T-helper 2 cell treated with Interferon-gamma antibody and Interleukin-4, amounts not matched to agents 5 μg/mL and 100 μg/mL, for 36 hours (primary cell): ENCODE measurements around the gene HAUS3.
A peak's percentile ranks its signal among the peaks of the same experiment; 100 is the strongest.

Experiments
- DNase-seq: peaks from one replicate; pipeline ENCODE4 v3.0.0; 2021; ENCODE audit warnings: low spot score
- H3K27ac Mint-ChIP-seq: one replicate; pipeline ENCODE4 v1.8.0; 2021; ENCODE audit warnings: mild to moderate bottlenecking, mixed read lengths
- H3K27me3 Mint-ChIP-seq: one replicate; pipeline ENCODE4 v1.8.0; 2021; ENCODE audit warnings: low read depth, mixed read lengths
- H3K36me3 Mint-ChIP-seq: one replicate; pipeline ENCODE4 v1.8.0; 2021; ENCODE audit warnings: low read depth, mixed read lengths
- H3K4me1 Mint-ChIP-seq: one replicate; pipeline ENCODE4 v1.8.0; 2021; ENCODE audit warnings: low read depth, mixed read lengths
- H3K4me3 Mint-ChIP-seq: one replicate; pipeline ENCODE4 v1.8.0; 2022; ENCODE audit warnings: mild to moderate bottlenecking, moderate library complexity, mixed read lengths
- H3K9me3 Mint-ChIP-seq: one replicate; pipeline ENCODE4 v1.8.0; 2021; ENCODE audit warnings: mixed read lengths

Gene HAUS3

DNA sequence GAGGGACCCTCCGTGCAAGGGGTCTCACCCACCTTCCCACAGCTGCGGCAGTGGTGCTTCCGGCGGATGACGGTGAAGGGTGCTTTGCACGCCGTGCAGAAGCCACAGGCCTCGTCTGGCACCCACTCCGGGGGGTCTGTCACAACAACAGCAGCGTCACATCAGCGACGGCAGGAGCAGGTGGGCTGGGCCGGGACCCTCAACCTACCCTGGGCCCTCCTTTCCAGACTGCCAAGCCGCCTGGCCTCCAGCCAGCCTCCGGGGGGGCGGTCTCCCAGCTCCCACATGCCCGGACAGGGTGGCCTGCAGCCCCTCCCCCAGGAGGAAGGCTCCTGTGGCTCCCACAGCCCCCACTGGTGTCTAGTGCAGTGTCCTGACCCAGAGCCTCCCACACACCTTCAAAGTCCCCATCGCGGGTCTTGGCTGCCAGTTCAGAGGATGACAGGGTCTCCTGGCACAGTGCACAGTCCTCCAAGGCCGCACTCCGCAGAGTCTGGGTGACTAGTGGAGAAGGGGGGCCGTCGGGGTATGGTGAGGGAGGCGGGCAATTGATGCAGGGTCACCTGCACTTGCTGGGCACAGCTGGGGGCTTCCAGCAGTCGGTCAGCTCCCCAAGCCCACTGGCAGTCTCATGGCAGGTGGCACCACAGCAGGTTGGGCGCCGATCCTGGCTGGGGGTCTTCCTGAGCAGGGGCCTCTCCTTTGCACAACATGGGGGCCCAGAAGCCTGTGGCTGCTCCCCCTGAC is 29.5 kb upstream of the HAUS3 start:
- H3K27me3 Mint-ChIP-seq: no peaks in the 10 kb centered on the region
- no peaks in the 10 kb centered on the region for H3K4me1 Mint-ChIP-seq
- DNase-seq: no peak
- H3K4me3 Mint-ChIP-seq: no peak overlapping the region
- H3K9me3 Mint-ChIP-seq: no peaks in the 10 kb centered on the region
- H3K27ac Mint-ChIP-seq: no peak overlapping the region
- H3K36me3 Mint-ChIP-seq: no peaks in the 10 kb centered on the region

DNA sequence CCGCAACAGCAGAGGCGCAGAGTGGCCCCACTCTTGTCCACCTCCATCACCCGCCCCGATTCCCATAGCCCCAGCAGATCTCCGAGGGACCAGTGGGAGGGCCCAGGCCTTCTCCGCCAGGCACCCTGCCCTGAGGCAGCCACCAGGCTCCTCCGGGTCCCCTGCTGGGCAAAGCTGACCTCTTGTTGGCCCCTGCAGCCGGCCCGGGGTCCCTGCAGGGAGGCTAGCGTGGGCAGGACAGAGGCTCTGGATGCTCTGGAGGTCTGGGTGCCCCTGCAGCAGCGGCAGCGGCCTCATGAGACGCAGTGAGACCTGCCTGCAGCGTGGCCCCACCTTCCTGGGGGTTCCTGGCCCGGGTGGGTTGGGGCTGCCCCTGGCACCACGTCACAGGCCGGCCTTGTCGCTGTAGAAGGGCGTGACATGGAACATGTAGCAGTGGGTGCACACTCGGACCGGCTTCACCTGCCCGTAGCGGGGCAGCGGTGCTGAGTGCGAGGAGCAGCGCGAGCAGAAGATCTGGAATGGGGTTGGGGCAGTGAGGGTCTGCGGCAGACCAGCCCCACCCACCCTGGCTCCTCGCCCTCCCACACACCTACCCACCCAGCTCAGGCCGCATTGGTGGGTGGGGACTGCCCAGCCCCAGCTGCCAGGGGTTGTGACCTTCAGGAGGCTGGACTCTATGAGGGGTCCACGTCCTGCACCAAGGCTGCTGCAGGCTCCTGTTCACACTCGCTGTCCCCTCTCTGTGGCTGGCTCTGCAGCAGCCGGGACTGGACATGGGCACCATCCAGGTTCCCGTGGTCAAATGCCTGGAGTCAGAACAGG is 28.6 kb upstream of the HAUS3 start:
- H3K4me1 Mint-ChIP-seq: no peaks in the 10 kb centered on the region
- no peaks in the 10 kb centered on the region for H3K9me3 Mint-ChIP-seq
- no peak overlapping the region for H3K4me3 Mint-ChIP-seq
- H3K27me3 Mint-ChIP-seq: no peaks in the 10 kb centered on the region
- no peaks in the 10 kb centered on the region for H3K36me3 Mint-ChIP-seq
- H3K27ac Mint-ChIP-seq: no peak overlapping the region
- no peak for DNase-seq

DNA sequence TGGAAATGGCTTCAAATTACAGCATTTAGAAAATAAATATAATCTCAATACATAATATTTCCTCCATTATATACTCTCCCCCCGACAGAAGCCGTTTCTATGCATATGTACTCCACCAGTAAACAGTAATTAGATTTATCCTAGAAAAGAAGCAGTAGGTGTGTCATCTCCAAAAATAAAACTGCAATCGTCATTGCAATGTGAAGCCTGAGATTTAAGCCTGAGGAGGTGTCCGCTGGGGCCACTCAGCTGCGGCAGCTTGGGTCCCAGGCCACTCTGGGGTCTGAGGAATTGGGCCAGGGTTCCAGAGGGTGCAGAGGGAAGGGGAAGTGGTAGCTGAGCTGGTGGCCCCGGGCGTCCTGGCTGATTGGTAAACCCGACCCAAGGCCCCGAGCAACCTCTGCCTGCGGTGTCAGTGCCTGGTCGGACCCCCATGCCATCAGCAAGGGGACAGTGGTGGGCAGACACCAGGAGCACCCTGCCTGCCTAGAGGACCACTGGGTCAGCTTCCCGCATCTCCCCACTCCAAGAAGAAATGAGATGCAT is 27.8 kb upstream of the HAUS3 start:
- Mint-ChIP-seq H3K27me3 (no peaks in the 10 kb centered on the region), H3K4me1 (no peaks in the 10 kb centered on the region), H3K27ac (no peak overlapping the region), H3K4me3 (no peak overlapping the region), H3K9me3 (no peaks in the 10 kb centered on the region), H3K36me3 (no peaks in the 10 kb centered on the region)
- no peak for DNase-seq

DNA sequence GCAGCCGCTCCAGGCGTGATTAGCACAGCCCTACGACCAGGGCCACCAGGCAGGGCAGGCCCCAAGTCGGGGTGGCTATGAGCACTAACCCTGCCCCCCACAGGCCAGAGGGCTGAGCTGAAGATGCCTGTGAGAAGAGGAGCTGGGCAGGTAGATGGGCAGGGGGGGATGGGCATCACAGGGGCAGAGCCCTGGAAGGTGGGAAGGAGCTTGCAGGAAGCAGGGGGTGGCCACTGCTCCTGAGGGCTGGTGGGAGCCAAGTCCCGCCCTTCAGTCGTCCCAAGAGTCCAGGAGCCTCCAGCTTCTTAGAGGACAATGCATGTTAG is 27.2 kb upstream of the HAUS3 start:
- DNase-seq: no peak
- Mint-ChIP-seq H3K27me3 (no peaks in the 10 kb centered on the region), H3K36me3 (no peaks in the 10 kb centered on the region), H3K4me3 (no peak overlapping the region), H3K27ac (no peak overlapping the region), H3K9me3 (no peaks in the 10 kb centered on the region), H3K4me1 (no peaks in the 10 kb centered on the region)

DNA sequence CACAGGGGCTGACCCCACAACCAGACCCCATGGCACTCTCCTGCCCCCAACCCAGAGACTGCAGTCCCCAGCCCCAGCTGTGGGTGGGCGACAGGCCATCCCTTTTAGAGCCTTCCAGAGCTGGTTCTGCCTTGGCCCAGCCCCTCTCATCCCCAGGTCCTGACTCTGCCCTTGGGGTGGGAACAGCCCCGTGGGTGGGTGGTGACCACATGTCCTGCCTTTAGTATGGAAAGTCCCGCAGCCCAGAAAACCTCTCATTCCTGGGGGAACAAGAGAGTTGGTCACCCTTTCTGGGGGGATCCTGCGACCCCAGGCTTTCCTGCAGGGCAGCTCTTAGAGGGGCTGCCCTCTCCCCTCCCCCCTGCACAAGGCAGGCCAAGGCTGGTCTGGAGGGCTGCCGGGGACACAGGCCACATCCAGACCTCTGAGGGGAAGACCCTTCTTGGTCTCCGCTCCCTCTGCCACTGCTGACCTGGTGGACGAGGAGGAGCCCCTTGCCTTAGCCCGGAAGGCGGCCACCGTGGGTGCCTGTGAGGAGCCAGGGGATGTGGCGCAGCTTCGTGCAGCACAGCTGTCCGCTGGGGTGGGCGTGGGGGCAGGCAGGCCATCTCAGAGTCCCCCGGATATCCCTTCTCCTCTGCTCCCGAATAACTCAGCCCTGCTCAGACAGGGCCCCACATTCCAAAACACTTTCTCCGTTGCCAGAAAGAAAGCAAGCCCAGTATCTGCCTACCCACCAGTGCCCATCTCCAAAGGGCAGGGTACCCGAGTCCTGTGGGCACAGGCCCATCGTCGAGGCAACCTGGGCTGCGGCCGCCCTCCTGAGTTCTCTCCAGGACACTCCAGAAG is 26.7 kb upstream of the HAUS3 start:
- no peaks in the 10 kb centered on the region for H3K4me1 Mint-ChIP-seq
- no peak overlapping the region for H3K27ac Mint-ChIP-seq
- DNase-seq: no peak
- no peaks in the 10 kb centered on the region for H3K36me3 Mint-ChIP-seq
- H3K27me3 Mint-ChIP-seq: no peaks in the 10 kb centered on the region
- no peak overlapping the region for H3K4me3 Mint-ChIP-seq
- no peaks in the 10 kb centered on the region for H3K9me3 Mint-ChIP-seq

DNA sequence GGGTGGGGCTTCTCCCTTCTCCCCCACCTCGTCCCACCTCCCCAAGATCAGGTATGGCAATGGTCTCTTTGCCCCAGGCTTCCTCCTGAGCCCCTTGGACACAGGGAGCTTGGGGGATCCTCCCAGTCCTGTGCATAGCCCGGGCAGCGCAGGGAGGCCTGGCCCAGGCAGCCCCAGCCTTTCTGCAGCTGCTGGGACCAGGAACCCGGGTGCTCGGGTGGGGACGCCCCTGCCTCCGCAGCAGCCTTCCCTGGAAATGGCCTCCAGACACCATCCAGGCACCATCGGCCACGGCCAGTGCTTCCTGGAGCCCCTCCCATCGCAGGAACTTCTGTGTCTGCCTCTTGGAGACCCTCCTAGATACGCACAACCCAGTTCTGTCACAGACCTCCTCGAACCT is 25.9 kb upstream of the HAUS3 start:
- Mint-ChIP-seq H3K36me3 (no peaks in the 10 kb centered on the region), H3K27ac (no peak overlapping the region), H3K9me3 (no peaks in the 10 kb centered on the region), H3K27me3 (no peaks in the 10 kb centered on the region), H3K4me3 (no peak overlapping the region), H3K4me1 (no peaks in the 10 kb centered on the region)
- DNase-seq: no peak

DNA sequence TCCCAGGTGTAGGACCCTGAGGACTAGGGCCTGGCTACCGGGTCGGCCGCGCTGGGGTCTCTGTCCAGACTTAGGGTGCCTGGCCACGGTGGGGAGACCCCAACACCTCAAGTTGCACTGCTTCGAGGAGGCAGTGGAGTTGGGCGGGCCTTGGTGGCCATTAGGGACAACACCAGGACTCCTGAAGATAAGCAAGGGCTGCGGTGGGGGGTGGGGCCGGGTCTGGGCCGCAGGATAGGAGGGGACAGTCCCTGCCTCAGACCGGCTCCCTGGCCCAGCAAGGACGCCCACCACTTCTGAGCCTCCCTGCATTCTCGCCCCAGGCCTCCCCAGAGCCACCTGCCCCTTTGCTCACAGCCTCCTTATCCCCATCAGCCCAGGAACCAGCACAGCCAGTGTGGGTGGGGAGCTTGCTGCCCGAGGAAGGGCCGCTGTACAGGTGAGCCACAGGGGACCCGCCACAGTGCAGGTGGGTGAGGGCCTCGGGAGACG is 25.4 kb upstream of the HAUS3 start:
- no peak for DNase-seq
- Mint-ChIP-seq H3K9me3 (no peaks in the 10 kb centered on the region), H3K4me1 (no peaks in the 10 kb centered on the region), H3K4me3 (no peak overlapping the region), H3K27me3 (no peaks in the 10 kb centered on the region), H3K27ac (no peak overlapping the region), H3K36me3 (no peaks in the 10 kb centered on the region)

DNA sequence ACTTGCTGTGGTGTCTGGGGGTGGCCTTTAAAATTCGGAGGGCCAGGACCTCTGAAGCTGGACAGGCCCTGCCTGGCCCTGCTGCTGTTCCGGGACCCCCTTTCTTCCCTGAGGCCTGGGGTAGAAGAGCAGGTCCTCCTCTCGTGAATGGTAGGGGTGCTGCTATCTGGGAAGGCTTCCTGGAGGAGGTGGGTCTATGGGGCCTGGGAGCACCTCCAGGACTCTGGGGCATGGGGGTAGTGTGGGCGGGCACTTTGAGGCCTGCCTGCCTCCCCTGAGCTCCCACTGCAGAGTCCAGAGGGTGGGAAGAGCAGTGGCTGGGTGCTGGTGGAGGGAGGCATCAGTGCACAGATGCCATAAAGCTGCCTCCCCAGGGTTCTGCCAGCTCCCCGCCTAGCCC is 24.9 kb upstream of the HAUS3 start:
- H3K27me3 Mint-ChIP-seq: no peaks in the 10 kb centered on the region
- no peak overlapping the region for H3K4me3 Mint-ChIP-seq
- H3K36me3 Mint-ChIP-seq: no peaks in the 10 kb centered on the region
- no peak overlapping the region for H3K27ac Mint-ChIP-seq
- no peaks in the 10 kb centered on the region for H3K9me3 Mint-ChIP-seq
- no peaks in the 10 kb centered on the region for H3K4me1 Mint-ChIP-seq
- DNase-seq: no peak

DNA sequence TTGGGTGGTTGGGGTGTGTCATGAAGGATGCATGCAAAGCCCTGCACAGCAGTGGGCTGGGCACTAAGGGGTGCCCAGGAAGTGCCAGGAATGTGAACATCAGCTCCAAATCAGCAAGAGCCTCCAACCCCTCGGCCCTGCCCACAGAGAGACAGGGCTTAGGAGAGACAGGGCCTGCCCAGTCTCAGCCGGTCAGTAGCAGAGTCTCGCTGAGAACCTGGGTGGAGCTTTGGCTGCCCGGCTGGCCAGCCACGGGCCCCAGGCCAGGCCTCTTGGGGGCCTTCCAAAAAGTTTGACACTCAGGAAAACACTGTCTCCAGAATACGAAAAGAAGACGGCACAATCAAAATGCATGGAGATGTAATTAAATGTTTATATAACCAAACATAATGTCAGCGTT is 24.3 kb upstream of the HAUS3 start:
- no peaks in the 10 kb centered on the region for H3K27me3 Mint-ChIP-seq
- H3K4me1 Mint-ChIP-seq: no peaks in the 10 kb centered on the region
- H3K9me3 Mint-ChIP-seq: no peaks in the 10 kb centered on the region
- H3K27ac Mint-ChIP-seq: no peak overlapping the region
- H3K4me3 Mint-ChIP-seq: no peak overlapping the region
- no peak for DNase-seq
- H3K36me3 Mint-ChIP-seq: no peaks in the 10 kb centered on the region

DNA sequence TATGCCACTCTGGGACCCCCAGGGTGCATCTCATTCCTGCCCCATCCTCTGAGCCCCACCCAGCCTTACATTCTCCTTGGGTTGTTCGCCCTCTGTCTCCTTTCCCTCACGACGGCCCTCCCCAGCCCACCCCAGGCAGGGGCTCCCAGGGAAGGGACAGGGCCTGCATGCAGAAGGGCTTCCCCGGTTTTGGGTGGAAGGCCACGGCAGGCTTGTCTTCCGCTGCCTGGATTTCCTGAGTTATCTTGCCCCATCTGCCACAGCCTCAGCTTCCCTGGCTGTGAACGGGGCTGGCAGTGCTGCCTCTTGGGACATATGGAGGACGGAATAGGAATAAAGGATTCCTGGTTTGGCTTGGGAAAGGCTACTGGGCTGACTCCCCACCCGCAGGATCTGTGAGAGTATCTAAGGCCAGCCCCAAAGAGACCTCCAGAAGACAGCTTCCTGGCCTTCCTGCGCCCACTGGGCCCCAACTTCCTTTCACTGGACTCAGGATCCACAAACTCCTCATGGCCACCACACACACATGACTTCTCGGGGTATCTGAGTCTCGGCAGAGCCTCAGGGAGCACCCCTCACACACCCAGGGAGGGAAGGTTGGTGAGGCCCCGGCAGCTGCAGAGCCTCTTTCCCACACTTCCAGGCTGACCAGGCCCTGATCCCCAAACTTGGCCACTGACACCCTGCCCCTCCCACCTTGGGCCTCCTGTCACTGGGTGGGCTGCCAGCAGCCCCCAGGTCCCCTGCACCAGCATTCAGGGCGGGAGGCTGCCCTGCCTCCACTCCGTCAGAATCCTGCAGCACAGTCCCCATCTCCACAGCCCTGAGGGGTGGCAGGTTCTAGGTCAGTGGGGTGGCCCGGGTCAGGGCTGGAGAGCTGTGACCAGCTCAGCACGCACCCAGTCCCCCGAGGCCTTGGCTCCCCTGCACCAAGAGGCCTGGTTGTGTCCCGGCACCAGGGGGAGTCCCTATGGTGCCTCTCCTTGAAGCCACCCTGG is 23.5 kb upstream of the HAUS3 start:
- Mint-ChIP-seq H3K4me3 (no peak overlapping the region), H3K36me3 (no peaks in the 10 kb centered on the region), H3K27me3 (no peaks in the 10 kb centered on the region), H3K27ac (no peak overlapping the region), H3K4me1 (no peaks in the 10 kb centered on the region), H3K9me3 (no peaks in the 10 kb centered on the region)
- no peak for DNase-seq

DNA sequence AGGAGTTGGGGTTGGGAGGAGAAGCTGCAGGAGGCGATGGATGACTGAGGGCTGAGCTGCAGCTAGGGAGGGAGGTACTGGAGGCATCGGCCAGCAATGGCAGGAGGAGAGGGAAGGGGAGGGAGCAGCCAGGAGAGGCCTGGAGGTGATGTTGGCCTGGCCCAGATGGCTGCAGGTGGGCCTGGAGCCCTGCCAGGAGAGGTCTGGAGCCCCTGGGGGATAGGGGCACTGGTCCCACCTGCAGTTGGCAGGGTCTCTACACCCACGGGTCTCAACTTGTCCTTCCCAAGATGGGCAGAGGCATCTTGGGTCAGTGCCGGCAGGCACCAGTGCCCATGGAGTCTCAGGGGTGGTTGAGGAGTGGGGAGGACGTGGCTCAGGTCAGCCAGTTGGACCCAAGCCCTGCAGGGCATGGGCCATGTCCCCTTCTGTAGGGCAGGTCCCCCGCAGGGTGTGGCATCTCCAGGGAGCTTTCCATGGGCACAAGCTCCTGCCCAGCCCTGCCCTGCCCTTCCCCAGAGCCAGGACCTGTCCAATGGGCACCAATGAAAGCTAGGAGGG is 22.6 kb upstream of the HAUS3 start:
- H3K4me3 Mint-ChIP-seq: no peak overlapping the region
- H3K4me1 Mint-ChIP-seq: no peaks in the 10 kb centered on the region
- H3K9me3 Mint-ChIP-seq: no peaks in the 10 kb centered on the region
- no peaks in the 10 kb centered on the region for H3K27me3 Mint-ChIP-seq
- H3K36me3 Mint-ChIP-seq: no peaks in the 10 kb centered on the region
- H3K27ac Mint-ChIP-seq: no peak overlapping the region
- DNase-seq: no peak

DNA sequence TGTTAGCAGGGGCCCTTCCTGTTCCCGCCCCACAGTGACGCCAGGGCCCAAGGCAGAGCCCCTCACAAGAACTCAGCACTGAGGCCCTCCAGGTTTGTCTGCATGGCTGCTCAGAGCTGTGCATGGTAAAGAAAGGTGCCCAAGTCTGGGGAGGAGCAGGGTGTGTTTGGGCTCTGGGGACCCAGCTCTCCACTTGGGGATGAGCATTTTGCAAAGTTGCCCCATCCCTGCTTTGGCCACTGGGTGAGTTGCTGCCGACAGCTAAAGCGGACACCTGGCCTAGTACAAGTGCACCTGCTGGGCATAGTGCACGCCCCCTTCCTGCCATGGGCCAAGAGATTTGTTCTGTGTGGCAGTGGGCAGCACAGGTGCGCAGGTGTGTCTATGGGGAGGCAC is 22.0 kb upstream of the HAUS3 start:
- H3K36me3 Mint-ChIP-seq: no peaks in the 10 kb centered on the region
- no peak for DNase-seq
- no peaks in the 10 kb centered on the region for H3K9me3 Mint-ChIP-seq
- H3K27me3 Mint-ChIP-seq: no peaks in the 10 kb centered on the region
- H3K4me1 Mint-ChIP-seq: no peaks in the 10 kb centered on the region
- H3K27ac Mint-ChIP-seq: no peak overlapping the region
- no peak overlapping the region for H3K4me3 Mint-ChIP-seq

DNA sequence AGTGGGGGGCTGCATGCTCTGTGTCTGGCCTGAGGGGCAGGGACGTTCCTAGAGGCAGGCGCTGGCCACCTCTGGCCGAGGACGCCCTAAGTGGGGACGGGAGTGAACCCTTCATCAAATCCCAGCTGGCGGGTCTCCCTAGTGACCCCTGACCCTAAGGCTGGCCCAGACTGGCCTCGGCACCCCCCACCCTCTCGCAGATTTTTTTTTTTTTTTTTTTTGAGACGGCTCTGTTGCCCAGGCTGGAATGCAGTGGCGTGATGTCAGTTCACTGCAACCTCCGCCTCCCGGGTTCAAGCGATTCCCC is 21.0 kb upstream of the HAUS3 start:
- no peaks in the 10 kb centered on the region for H3K36me3 Mint-ChIP-seq
- DNase-seq: no peak
- no peaks in the 10 kb centered on the region for H3K9me3 Mint-ChIP-seq
- no peaks in the 10 kb centered on the region for H3K4me1 Mint-ChIP-seq
- H3K27me3 Mint-ChIP-seq: no peaks in the 10 kb centered on the region
- peak overlapping the region; percentile 70 for H3K27ac Mint-ChIP-seq
- peak overlapping the region; percentile 67 for H3K4me3 Mint-ChIP-seq
